NCI-H2107 (cell line): ENCODE data around the gene HARS1.
"Not testable (repeated sequence)": the region's sequence is repeated elsewhere in the genome, so short reads cannot be mapped to it uniquely, and the experiment has no call there.

Source experiments
- DNase-seq: peaks from one replicate; lab custom pipeline; 2025; lab: John Stamatoyannopoulos, UW

The HARS1 gene, protein sequence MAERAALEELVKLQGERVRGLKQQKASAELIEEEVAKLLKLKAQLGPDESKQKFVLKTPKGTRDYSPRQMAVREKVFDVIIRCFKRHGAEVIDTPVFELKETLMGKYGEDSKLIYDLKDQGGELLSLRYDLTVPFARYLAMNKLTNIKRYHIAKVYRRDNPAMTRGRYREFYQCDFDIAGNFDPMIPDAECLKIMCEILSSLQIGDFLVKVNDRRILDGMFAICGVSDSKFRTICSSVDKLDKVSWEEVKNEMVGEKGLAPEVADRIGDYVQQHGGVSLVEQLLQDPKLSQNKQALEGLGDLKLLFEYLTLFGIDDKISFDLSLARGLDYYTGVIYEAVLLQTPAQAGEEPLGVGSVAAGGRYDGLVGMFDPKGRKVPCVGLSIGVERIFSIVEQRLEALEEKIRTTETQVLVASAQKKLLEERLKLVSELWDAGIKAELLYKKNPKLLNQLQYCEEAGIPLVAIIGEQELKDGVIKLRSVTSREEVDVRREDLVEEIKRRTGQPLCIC

DNA sequence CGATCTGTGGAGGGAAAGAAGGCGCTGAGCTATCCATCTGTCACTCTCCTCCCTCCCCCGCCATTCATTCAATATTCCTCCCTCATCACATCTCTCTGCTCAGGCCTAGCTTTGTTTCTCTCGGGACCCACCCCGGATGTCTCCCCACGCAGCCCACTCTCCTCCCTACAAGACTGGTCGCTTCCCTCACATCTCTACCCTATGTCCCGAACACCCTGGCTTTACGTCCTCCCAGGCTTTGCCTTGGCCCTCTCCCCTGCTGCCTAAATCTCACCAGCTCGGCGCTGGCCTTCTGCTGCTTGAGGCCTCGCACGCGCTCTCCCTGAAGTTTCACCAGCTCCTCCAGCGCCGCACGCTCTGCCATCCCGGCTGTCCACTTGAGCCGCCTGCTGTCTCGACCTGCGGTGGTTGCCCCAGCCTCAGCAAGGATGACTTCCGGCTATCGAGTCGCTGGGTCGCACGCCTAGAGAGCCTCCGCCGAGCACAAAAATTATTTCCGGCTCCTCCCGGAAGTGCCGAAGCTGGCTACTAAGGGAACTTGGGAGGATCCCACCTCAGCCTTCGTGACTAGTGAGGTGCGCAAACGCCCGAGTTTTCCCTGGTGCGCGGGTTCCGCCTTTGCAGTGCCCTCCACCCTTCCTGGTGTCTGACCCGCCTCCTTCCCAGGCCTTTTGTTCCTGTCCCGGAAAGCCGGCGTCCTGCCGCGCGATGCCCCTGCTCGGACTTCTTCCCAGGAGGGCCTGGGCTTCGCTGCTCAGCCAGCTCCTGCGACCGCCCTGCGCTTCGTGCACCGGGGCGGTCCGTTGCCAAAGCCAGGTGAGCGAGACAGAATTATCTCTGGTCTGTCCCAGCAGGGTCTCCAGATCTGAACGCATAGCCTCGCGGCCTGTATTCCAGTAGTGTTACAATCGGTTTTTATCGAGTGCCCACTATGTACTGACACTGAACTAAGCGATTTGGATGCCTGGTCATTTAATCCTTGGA lies at the start of gene HARS1, which contains the start of gene HARS2:
TSS of gene HARS1 (minus strand) at position 430 of the 984 bp plus-strand sequence. CDS start at position 364, 66 bp downstream.
TSS of gene HARS2 (plus strand) at position 515 of the 984 bp plus-strand sequence. CDS start at position 709, 194 bp downstream.
- peak; percentile 79 for DNase-seq

DNA sequence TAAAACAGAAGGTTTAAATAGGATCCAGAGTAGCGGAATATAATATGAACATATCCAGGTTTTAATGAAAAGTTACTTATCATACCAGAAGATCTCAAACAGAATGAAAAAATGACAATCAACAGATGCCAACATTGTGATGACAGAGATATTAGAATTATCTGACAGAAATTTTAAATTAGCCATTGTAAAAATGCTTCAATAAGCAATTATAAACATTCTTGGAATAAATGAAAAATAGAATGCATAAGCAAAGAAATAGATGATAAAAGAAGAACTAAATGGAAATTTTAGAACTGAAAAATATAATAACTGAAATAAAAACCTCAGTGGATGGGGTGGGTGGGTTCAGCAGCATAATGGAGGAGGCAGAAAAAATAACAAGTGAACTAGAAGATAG lies 46.3 kb upstream of the HARS1 start:
- no peak for DNase-seq

DNA sequence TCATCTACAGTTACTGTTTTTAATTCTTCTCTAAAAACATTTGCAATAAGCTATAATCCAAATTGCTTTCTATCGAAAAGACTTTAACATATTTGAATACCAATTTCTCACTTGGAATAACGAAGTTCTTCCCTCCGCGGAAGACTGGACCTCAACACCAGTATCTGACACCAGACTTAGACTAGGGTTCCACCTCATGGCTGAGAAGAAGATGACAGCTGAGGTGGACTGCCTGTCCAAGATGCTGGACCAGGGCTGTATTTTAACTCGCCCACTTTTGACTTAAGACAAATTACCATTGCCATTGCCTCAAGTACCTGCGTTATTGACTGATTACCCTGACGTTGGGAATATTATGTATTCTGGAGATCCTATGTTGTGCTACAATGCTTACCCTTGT lies 43.2 kb upstream of the HARS1 start:
- no peak for DNase-seq

DNA sequence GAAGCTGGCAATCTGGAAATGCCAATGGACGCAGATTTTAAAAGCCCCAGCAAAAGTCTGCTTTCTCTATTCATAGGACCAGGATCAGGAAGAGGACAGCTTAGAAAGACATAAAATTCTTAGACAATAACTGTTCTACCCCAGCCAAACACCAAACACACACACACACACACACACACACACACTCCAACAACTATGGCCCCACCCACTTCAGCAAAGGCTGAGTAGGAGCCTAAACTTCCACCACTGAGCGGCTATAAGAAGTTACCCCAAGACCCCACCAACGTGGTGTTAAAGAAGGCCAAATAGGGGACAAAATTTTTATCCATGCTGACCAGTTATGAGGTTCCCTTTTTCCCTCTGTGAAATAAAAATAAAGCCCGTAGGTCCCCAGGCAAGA lies 41.9 kb upstream of the HARS1 start:
- no peak for DNase-seq

DNA sequence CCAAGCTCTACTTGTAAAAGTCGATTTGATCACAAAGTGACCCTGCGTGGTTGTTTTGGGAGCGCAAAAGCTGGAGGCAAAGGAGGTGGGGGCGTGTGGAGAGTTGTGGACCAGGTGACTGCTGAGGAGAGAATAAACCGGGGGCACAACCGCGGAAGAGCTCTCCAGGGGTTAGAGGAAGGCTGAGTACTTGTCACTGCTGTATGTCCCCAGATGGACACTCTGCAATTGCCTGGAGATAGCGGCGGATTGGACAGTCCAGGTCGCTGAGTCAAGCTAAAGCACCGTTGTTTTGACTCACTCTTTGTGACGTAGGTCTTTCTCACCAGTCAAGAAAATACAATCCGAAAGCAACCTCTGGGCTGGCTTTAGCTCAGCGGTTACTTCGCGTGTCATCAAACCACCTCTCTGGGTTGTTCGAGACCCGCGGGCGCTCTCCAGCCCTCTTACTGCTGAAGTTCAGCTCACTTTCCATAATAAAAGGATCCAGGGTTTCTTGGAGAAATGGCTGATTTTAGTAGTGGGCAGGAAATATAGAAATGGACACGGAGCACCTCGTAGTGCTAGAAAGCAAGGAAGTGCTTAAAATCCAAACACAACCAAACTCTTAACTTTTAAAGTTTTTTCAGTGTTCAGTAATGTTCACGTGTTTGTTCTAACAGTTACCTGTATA lies 34.8 kb upstream of the HARS1 start:
- no peak for DNase-seq

DNA sequence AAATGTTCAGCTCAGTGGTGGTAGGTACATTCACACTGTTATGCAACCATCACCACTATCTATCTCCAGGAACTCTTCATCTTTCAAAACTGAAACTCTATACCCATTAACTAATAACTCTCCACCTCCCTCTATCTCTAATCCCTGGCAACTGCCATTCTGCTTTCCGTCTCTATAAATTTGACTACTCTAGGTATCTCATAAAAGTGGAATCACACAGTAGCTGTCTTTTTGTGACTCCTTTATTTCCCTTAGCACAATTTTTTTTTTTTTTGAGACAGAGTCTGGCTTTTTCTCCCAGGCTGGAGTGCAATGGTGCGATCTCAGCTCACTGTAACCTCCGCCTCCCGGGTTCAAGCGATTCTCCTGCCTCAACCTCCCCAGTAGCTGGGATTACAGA lies 30.2 kb upstream of the HARS1 start:
- not testable (repeated sequence) for DNase-seq

DNA sequence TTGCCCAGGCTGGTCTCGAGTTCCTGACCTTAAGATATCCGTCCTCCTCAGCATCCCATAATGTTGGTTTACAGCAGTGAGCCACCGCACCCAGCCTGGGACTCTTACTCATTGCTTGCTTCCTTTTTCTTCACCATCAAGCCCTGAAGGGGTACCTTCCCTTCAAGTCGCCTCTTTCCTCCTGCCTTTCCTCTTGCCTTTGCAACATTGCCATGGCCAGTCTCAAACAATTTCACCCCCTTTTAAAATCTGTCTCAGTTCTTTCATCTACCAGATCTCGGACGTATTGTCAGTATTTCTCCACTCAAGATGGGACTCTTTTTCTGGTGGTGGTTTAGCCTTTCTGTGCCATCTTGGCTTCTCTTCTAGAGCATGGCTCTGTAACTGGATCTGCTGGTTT lies 29.6 kb upstream of the HARS1 start:
- DNase-seq, result not testable (repeated sequence)

DNA sequence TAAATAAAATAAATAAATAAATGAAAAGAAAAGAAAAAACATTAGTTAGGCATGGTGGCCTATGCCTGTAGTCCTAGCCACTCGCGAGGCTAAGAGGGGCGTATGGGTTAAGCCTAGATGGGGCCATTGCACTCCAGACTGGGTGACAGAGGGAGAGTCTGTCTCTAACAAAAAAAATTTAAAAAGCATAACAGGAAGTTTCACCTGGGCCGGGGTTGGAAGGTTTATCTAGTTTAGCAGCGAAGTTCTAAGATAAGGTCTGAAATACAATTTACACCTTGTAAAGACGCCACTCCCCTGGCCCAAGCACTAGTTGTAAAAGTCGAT lies 27.1 kb upstream of the HARS1 start:
- DNase-seq, result no peak

DNA sequence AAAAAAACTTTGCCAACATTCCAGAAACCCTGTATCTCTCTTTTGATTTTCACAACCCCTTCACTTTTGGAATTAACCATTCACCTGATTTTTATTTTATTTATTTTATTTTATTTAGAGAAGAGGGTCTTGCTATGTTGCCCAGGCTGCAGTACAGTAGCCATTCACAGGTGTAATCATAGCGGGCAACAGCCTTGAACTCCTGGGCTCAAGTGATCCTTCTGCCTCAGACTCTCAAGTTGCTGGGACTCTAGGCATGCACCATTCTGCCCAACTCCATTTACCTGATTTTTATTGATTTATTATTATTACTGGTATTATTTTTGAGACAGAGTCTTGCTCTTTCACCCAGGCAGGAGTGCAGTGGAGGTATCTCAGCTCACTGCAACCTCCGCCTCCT lies 25.1 kb upstream of the HARS1 start:
- DNase-seq, result not testable (repeated sequence)

DNA sequence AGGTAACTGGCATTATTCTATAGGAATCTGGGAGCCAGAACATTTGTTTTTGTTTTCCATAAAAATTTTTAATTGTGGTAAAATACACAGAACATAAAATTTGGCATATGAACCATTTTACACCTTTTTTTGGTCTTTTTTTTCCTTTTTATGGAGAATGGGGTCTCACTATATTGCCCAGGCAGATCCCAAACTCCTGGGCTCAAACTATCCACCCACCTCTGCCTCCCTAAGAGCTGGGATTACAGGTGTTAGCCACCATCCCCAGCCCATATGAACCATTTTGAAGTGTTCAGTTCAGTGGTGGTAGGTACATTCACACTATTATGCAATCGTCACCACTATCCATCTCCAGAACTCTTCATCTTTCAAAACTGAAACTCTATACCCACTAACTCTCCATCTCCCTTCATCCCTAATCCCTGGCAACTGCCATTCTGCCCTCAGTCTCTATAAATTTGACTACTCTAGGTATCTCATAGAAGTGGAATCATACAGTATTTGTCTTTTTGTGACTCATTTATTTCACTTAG lies 22.5 kb upstream of the HARS1 start:
- no peak for DNase-seq

DNA sequence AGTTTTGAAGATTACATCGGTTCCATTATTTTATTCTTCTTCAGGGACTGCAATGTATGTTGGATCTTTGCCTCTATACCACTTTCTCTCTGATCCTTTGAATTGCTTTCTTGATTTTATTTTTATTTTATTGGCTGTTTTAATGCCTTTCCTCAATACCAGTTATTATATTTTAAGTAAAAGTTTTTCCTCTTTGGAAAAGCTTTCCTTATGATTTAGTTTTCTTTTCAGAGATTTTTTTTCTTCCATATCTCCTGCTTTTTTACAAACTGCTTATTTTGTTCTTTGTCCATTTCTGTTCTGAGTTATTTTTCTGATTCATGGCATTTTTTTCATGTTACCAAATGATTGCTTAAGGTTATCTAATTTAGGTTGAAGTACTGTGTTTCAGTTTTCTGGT lies 20.6 kb upstream of the HARS1 start:
- DNase-seq, result no peak

DNA sequence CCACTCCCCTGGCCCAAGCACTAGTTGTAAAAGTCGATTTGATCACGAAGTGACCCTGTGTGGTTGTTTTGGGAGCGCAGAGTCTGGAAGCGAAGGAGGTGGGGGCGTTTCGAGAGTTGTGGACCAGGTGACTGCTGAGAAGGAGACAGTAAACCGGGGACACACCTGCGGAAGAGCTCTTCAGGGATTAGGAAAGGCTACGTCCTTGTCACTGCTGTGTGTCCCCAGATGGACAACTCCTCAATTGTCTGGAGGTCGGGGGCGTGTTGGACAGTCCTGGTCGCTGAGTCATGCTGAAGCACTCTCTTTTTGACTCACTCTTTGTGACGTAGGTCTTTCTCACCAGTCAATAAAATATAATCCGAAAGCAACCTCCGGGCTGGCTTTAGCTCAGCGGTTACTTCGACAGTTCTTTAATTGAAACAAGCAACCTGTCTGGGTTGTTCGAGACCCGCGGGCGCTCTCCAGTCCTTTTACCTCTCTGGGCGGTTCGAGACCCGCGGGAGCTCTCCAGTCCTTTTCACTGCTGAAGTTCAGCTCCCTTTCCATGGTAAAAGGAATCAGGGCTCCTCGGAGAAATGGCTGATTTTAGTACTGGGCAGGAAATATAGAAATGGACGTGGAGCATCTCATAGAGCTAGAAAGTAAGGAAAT lies 19.9 kb upstream of the HARS1 start:
- peak; percentile 69 for DNase-seq

DNA sequence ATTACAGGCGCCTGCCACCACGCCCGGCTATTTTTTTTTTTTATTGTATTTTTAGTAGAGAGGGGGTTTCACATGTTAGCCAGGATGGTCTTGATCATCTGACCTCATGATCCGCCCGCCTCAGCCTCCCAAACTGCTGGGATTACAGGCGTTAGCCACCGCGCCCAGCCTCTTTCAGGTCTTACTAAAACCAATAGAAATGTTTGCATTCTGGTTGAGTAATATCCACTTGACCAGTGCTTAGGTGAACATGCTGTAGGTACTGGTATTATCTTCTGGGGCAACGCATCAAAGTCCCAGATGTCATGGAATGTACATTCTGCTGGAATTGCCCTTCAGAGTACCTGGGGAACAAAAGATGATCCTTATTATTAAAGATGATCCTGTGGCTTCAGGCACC lies 17.6 kb upstream of the HARS1 start:
- not testable (repeated sequence) for DNase-seq

DNA sequence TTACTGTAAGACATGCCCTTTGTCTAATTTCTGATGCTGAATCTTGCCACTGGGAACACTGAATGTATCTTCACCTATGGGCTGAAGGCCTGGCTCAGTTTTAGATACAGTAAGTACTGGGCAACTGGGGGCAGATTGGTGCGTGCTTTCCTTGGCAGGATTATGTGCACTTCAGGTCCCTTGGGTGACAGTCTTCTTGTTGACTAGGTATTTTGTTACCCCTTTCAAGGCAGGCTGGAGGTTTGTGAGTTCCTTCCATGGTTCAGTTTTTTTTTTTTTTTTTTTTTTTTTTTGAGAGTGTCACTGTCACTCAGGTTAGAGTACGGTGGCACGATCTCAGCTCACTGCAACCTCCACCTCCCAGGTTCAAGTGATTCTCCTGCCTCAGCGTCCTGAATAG lies 16.6 kb upstream of the HARS1 start:
- DNase-seq, result no peak

DNA sequence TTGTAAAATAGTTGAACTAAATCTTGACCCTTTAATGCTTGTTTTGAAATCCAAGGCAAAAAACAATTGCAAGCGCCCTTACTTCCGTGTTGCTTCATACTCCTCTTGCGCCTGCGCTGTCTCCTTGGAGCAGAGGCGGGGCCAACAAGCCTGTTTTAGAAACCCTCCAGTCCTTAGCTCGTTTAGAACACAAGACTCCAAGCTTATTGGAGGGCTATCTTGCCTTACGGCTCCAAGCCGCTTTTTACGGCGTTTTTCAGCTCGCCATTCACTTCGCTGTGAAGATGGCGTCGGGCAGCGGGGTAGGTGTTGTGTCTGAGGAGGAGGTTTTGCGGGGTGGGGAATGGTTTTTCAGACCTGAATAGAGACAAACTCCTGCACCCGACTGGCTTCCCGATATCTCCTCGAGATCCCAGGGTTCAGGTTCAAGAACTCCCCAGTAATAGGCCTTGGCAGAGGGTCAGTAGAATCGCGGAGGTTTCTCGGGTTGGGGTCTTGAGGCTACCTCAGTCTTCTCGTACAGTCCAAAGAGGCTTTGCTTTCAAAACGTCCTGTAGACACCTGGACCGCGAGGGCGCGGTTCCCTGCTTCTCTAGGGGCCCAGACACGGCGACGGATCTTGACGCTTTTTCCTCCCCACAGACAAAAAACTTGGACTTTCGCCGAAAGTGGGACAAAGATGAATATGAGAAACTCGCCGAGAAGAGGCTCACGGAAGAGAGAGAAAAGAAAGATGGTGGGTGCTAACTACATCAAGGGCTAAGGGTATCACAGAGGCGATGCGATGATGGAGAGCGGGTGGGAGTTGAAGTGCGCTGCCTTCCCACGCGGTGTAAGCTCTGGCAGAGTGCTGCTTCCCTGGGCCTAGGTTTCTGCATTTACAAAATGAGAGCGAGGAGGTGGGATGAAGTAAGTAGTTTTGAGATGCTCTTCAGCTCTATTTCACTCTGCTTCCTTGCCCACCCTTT lies 9.3 kb upstream of the HARS1 start, which contains the start of gene ZMAT2:
TSS of gene ZMAT2 (plus strand) at position 271 of the 968 bp plus-strand sequence. CDS start at position 285, 14 bp downstream.
- DNase-seq, result peak; percentile 79

DNA sequence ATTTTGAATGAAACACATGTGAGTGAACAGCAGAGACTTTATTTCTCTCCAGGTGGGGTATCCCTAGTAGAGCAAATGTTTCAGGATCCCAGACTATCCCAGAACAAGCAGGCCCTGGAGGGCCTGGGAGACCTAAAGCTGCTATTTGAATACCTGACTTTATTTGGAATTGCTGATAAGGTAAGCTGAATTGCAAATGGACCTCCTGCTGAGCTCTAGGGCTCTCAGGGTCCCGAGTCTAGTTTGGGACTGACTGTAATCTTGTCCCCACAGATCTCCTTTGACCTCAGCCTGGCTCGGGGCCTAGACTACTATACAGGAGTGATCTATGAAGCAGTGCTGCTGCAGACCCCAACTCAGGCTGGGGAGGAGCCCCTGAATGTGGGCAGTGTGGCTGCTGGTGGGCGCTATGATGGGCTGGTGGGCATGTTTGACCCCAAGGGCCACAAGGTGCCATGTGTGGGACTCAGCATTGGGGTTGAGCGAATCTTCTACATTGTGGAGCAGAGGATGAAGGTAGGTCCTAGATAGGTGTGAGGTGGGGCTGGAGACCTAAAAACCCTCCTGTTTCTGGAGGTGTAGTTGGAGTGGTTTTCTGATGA lies 5.8 kb upstream of the HARS1 start:
- no peak for DNase-seq

DNA sequence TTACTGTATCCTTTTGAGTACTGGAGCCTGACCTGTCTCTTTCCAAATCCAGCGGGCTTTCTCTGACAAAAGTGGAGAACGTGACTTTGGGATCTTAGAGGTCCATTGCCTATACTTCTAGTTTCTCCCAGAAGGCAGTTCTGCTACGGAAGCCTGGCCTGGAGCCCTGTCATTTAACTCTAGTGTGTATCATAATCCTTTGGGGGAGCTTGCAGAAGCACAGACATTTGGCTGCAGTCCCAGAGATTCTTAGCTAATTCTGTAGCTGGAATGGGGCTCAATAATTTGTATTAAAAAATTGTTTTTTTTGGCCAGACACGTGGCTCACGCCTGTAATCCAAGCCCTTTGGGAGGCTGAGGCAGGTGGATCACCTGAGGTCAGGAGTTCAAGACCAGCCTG lies 3.1 kb upstream of the HARS1 start:
- no peak for DNase-seq

DNA sequence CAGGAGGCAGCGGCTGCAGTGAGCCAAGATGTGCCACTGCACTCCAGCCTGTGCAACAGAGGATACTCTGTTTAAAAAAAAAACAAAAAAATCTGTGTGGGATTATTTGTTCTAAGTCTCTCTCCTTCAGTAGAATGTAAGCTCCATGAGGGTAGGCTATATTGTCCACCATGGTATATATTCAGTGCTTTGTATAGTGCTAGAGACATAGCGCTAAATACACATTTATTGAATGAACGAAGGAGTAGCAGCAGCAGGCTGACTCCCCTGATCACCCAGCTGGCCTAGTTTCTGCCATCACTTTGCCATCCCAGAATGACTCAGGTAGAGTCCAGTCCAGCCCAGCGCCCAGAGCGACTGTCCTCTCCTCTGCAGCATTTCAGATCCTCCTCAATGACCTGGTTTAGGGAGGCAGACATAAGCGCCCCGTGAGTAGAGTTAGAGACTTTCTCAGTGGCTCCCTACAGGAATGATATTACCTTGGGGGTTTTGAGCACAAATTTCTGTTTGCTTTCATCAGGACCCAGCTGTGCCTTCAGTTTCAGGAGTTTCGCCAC lies 716 bp downstream of the HARS1 start:
- no peak for DNase-seq

DNA sequence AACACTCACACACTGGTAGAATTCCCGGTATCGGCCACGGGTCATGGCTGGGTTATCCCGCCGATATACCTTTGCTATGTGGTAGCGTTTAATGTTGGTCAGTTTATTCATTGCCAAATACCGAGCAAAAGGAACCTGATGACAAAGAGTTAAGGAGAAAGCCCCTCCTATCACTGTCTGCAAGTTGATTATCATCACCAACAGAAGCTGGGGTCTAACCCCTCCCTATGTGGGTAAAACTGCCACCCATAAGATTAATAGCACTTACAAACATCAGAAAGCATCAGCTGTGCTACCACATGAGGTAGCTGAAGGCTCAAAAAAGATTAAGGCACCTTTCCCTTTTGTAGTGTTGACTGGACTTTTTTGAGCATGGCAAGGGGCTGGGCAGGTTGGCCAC lies 12.2 kb downstream of the HARS1 start:
- DNase-seq, result no peak
